IMR-90 (cell line): ENCODE data around the gene HCRTR1. TPM values are rescaled to one million over a fixed set of nuclear protein-coding genes. Genes with fewer than 3 reads are reported as not detected.

ENCODE experiments used
- ATAC-seq: fragments of 200-7000 bp; cut with Tn5 transposase; 2 replicates; pipeline ENCODE4 v1.9.1; 2020; ENCODE audit warnings: low read depth, mild to moderate bottlenecking, moderate library complexity
- BruUV-seq: library from RNA; stranded (reverse); fragments of 400-500 nt; replicated peaks from 2 replicates; lab custom pipeline; 2021; lab: Mats Ljungman, UMichigan
- CTCF ChIA-PET: fragments of 300-600 bp; formaldehyde crosslinking; extraction: SDS; loops from one replicate; lab custom pipeline; 2021; ENCODE audit warnings: antibody characterized with exemption; lab: Yijun Ruan, JAX
- POLR2A ChIA-PET: fragments of 300-600 bp; sonication (Branson Sonifier 250); formaldehyde crosslinking; loops from one replicate; lab custom pipeline; 2022; ENCODE audit warnings: antibody characterized with exemption; ENCODE audit not compliant: unreplicated experiment; lab: Charles Lee
- DNase-seq: peaks from one replicate; pipeline ENCODE4 v3.0.0; 2013
- H2AFZ ChIP-seq: replicated peaks from 2 replicates; pipeline ENCODE3; 2013; ENCODE audit warnings: low read length, mild to moderate bottlenecking; ENCODE audit not compliant: poor library complexity
- H2AK5ac ChIP-seq: 2 replicates; pipeline ENCODE4 v1.6.1; 2013; ENCODE audit warnings: low read depth, low read length, inconsistent platforms
- H2AK9ac ChIP-seq: replicated peaks from 2 replicates; pipeline ENCODE3; 2013; ENCODE audit warnings: mild to moderate bottlenecking, low read depth, low read length, moderate library complexity; ENCODE audit not compliant: poor library complexity
- H2BK120ac ChIP-seq: 2 replicates; pipeline ENCODE4 v1.6.1; 2013; ENCODE audit warnings: low read depth, low read length, inconsistent platforms
- H2BK15ac ChIP-seq: 3 replicates; pipeline ENCODE4 v1.6.1; 2013; ENCODE audit warnings: low read depth, low read length, inconsistent platforms
- H2BK20ac ChIP-seq: 2 replicates; pipeline ENCODE4 v1.6.1; 2013; ENCODE audit warnings: low read depth, mild to moderate bottlenecking, inconsistent platforms, low read length, moderate library complexity
- H2BK5ac ChIP-seq: 2 replicates; pipeline ENCODE4 v1.6.1; 2013; ENCODE audit warnings: mild to moderate bottlenecking, low read depth, low read length, inconsistent platforms; ENCODE audit not compliant: poor library complexity, severe bottlenecking
- H3K14ac ChIP-seq: replicated peaks from 2 replicates; pipeline ENCODE4 v1.6.1; 2013; ENCODE audit warnings: low read depth, low read length, inconsistent platforms
- H3K18ac ChIP-seq: 2 replicates; pipeline ENCODE4 v1.6.1; 2013; ENCODE audit warnings: low read depth, low read length, control low read depth
- H3K23ac ChIP-seq: 2 replicates; pipeline ENCODE4 v1.6.1; 2013; ENCODE audit warnings: low read depth, low read length, inconsistent platforms
- H3K27ac ChIP-seq: 2 replicates; pipeline ENCODE4 v1.5.1; 2013; ENCODE audit warnings: mild to moderate bottlenecking, control low read depth, low read length; ENCODE audit not compliant: insufficient read depth
- H3K27me3 ChIP-seq: 2 replicates; pipeline ENCODE4 v1.6.1; 2013; ENCODE audit warnings: low read length; ENCODE audit not compliant: control insufficient read depth, insufficient read depth
- H3K36me3 ChIP-seq: 2 replicates; pipeline ENCODE4 v1.6.1; 2013; ENCODE audit warnings: low read length, mixed read lengths; ENCODE audit not compliant: control insufficient read depth, insufficient read depth
- H3K4ac ChIP-seq: 2 replicates; pipeline ENCODE4 v1.6.1; 2013; ENCODE audit warnings: low read depth, low read length, inconsistent platforms
- H3K4me1 ChIP-seq: 2 replicates; pipeline ENCODE4 v1.6.1; 2013; ENCODE audit warnings: low read length, mixed read lengths; ENCODE audit not compliant: control insufficient read depth, insufficient read depth
- H3K4me2 ChIP-seq: 2 replicates; pipeline ENCODE4 v1.6.1; 2013; ENCODE audit warnings: low read depth, mild to moderate bottlenecking, control low read depth, low read length, moderate library complexity
- H3K4me3 ChIP-seq: 2 replicates; pipeline ENCODE4 v1.5.1; 2013; ENCODE audit warnings: low read depth, mild to moderate bottlenecking, control low read depth, low read length, moderate library complexity; ENCODE audit not compliant: insufficient read depth
- H3K56ac ChIP-seq: 2 replicates; pipeline ENCODE4 v1.6.1; 2013; ENCODE audit warnings: low read length, inconsistent platforms; ENCODE audit not compliant: insufficient read depth; ENCODE audit errors: extremely low read depth
- H3K79me1 ChIP-seq, 2 experiments: 2 replicates each; pipeline ENCODE4 v1.6.1; 2013; ENCODE audit warnings: low read length in 2 of 2, inconsistent platforms in 1 of 2, low read depth in 1 of 2
- H3K9ac ChIP-seq: 2 replicates; pipeline ENCODE4 v1.6.1; 2013; ENCODE audit warnings: low read depth, low read length, control low read depth
- H3K9me1 ChIP-seq: 2 replicates; pipeline ENCODE4 v1.6.1; 2013; ENCODE audit warnings: low read length, inconsistent platforms; ENCODE audit not compliant: insufficient read depth
- H3K9me3 ChIP-seq: 2 replicates; pipeline ENCODE4 v1.6.1; 2013; ENCODE audit warnings: low read length; ENCODE audit not compliant: control insufficient read depth, insufficient read depth
- H4K20me1 ChIP-seq: 2 replicates; pipeline ENCODE4 v1.6.1; 2013; ENCODE audit warnings: low read length, inconsistent platforms; ENCODE audit not compliant: insufficient read depth
- H4K5ac ChIP-seq: 2 replicates; pipeline ENCODE4 v1.6.1; 2013; ENCODE audit warnings: mild to moderate bottlenecking, low read depth, low read length, control low read depth
- H4K8ac ChIP-seq, 2 experiments: 2 replicates each; pipeline ENCODE4 v1.6.1; 2013; ENCODE audit warnings: low read depth in 2 of 2, low read length in 2 of 2, control low read depth in 1 of 2, inconsistent platforms in 1 of 2
- H4K91ac ChIP-seq: 2 replicates; pipeline ENCODE4 v1.6.1; 2013; ENCODE audit warnings: low read depth, low read length, inconsistent platforms; ENCODE audit not compliant: insufficient read depth
- BHLHE40 ChIP-seq: fragments of 150-350 bp; IDR thresholded peaks from 2 replicates; pipeline ENCODE4 v1.6.1; 2016; ENCODE audit warnings: mild to moderate bottlenecking, low read depth, low read length
- MXI1 ChIP-seq: IDR thresholded peaks from 2 replicates; pipeline ENCODE4 v1.6.1; 2012; ENCODE audit warnings: low read depth, mild to moderate bottlenecking, low read length, moderate library complexity, borderline replicate concordance
- NFE2L2 ChIP-seq: fragments of 150-350 bp; IDR thresholded peaks from 2 replicates; pipeline ENCODE4 v1.6.1; 2016; ENCODE audit warnings: low read depth, mild to moderate bottlenecking, low read length
- POLR2A ChIP-seq: IDR thresholded peaks from 2 replicates; pipeline ENCODE4 v1.6.1; 2012; ENCODE audit warnings: mild to moderate bottlenecking, low read depth, low read length
- RFX5 ChIP-seq: IDR thresholded peaks from 2 replicates; pipeline ENCODE4 v1.8.0; 2012; ENCODE audit warnings: low read depth, mild to moderate bottlenecking, low read length, moderate library complexity
- WGBS, 2 experiments: methylation state at CpG; one replicate each; pipeline versions ENCODE4 v1.1.5 to v1.1.7; 2013; ENCODE audit warnings: missing lambda C conversion rate in 2 of 2; ENCODE audit not compliant: insufficient read length in 1 of 2; ENCODE audit errors: extremely low coverage in 2 of 2; 5-methylcytosine and 5-hydroxymethylcytosine counted together
- dilution Hi-C: fragments of 300-500 bp; cut with HindIII; formaldehyde crosslinking; loops from one replicate; pipeline ENCODE4 v1.14.3; 2018; ENCODE audit warnings: low sequenced_read_pairs; ENCODE audit not compliant: unreplicated experiment
- in situ Hi-C: fragments of 300-500 bp; cut with MboI; formaldehyde crosslinking; loops from 3 replicates; pipeline ENCODE4 v1.14.3; 2019; ENCODE audit warnings: low sequenced_read_pairs, inconsistent platforms, mixed read lengths
- intact Hi-C: fragments of 100-400 bp; cut with micrococcal nuclease; formaldehyde crosslinking; loops from 2 replicates; pipeline ENCODE4 v1.10.0; 2022
- polyA plus RNA-seq, 3 experiments: library from polyadenylated mRNA; depleted of rRNA; stranded (reverse); fragments of >200 nt; gene quantifications; 2 replicates each; pipeline ENCODE4 v1.2.3, GENCODE V29; 2012; ENCODE audit warnings: low replicate concordance in 1 of 3
- total RNA-seq: library from RNA; depleted of rRNA; stranded (reverse); fragments of >200 nt; gene quantifications from 2 replicates; pipeline ENCODE4 v1.2.3, GENCODE V29; 2012
- TF ChIP-seq, protein P1 (sequence below): conservative IDR thresholded peaks from 2 replicates; pipeline ENCODE4 v1.5.1; 2012; ENCODE audit warnings: mild to moderate bottlenecking, low read depth, low read length, improper control_type of control experiment
- TF ChIP-seq, protein P2 (sequence below): fragments of 150-350 bp; IDR thresholded peaks from 2 replicates; pipeline ENCODE4 v1.6.1; 2017; ENCODE audit warnings: mild to moderate bottlenecking, antibody characterized with exemption, low read length, low read depth

The HCRTR1 gene
- total and polyA plus RNA-seq, 2 of the 4 experiments (the other 2 are of a cell fraction): not detected

DNA sequence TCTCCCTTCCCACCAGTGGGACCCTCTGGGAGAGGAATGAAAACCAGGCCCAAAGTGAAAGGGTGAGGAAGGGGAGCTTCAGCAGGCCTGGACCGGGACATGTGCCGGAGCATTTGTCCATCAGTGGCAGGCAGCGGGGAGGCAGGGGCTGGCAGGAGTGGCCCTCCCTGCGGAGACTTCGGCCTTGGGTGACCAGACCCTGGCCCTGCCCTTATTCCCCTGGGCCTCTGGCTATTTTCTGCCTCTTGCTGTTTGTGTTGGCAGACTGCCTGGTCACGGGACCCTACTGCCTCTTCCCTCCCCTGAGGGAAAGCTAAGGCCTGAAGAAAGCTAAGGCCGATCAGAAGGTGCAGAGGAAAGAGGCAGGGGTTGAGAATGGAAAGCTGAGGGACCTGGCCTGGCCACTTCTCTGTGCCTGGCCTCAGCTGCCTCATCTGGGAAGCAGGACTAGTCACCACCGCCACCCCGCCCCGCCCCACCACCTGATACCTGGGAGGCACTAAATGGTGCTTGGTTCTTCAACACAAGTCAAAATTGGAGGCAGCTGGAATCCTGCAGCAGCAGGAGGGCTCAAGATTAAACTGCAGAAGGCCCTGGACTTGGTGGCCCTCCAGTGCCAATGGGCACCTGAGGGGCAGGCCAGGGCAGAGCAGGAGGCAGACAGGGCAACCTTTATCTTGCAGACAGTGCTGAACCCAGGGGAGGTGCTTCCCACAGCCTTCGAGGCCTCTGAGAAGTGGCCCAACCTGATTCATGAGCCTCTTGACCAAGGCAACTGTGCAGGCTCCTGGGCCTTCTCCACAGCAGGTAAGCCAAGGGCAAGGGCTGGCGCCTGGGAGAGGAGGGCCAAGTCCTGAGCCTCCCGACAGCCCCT is 33.3 kb upstream of the HCRTR1 start:
- TF ChIP-seq, protein P1, sequence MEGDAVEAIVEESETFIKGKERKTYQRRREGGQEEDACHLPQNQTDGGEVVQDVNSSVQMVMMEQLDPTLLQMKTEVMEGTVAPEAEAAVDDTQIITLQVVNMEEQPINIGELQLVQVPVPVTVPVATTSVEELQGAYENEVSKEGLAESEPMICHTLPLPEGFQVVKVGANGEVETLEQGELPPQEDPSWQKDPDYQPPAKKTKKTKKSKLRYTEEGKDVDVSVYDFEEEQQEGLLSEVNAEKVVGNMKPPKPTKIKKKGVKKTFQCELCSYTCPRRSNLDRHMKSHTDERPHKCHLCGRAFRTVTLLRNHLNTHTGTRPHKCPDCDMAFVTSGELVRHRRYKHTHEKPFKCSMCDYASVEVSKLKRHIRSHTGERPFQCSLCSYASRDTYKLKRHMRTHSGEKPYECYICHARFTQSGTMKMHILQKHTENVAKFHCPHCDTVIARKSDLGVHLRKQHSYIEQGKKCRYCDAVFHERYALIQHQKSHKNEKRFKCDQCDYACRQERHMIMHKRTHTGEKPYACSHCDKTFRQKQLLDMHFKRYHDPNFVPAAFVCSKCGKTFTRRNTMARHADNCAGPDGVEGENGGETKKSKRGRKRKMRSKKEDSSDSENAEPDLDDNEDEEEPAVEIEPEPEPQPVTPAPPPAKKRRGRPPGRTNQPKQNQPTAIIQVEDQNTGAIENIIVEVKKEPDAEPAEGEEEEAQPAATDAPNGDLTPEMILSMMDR: no peak
- peak; percentile 87 for TF ChIP-seq BHLHE40
- TF ChIP-seq, protein P2, sequence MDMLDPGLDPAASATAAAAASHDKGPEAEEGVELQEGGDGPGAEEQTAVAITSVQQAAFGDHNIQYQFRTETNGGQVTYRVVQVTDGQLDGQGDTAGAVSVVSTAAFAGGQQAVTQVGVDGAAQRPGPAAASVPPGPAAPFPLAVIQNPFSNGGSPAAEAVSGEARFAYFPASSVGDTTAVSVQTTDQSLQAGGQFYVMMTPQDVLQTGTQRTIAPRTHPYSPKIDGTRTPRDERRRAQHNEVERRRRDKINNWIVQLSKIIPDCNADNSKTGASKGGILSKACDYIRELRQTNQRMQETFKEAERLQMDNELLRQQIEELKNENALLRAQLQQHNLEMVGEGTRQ: peak; percentile 75
- no peak for TF ChIP-seq MXI1
- no peak for TF ChIP-seq RFX5
- TF ChIP-seq POLR2A: no peak
- no peak for TF ChIP-seq NFE2L2
- H3K14ac ChIP-seq: no peak overlapping the region
- H3K79me1 ChIP-seq: no peaks in the 10 kb centered on the region
- H3K4me3 ChIP-seq: no peak overlapping the region
- DNase-seq: peak; percentile 53
- no peaks in the 10 kb centered on the region for H3K36me3 ChIP-seq
- H3K27me3 ChIP-seq: peaks cover 7% of the 10 kb centered on the region
- in situ Hi-C loops: no loop called here
- H3K27ac ChIP-seq: no peak overlapping the region
- H3K9me3 ChIP-seq: no peaks in the 10 kb centered on the region
- H2BK20ac ChIP-seq: no peak overlapping the region
- peak overlapping the region; percentile 0 for H2AK9ac ChIP-seq
- dilution Hi-C loops: no loop called here
- H3K9me1 ChIP-seq: peaks cover 6% of the 10 kb centered on the region; the same call in 1 of the 2 replicates
- no peak overlapping the region for H3K56ac ChIP-seq
- ATAC-seq: 0 out of 2 replicates have a peak, but pooled peaks have one; percentile 6
- no peak overlapping the region for H3K23ac ChIP-seq
- no peak overlapping the region for H3K18ac ChIP-seq
- BruUV-seq: no TSS peak
- intact Hi-C loops: no loop called here
- H3K4me1 ChIP-seq: peaks cover 19% of the 10 kb centered on the region; the same call in 1 of the 2 replicates
- H2AFZ ChIP-seq: peak overlapping the region; percentile 24
- H2BK120ac ChIP-seq: no peak overlapping the region
- no peak overlapping the region for H3K9ac ChIP-seq
- ChIA-PET CTCF (no interaction called here), POLR2A (no interaction called here)
- H3K4ac ChIP-seq: no peak overlapping the region
- no peak overlapping the region for H2BK15ac ChIP-seq
- H3K4me2 ChIP-seq: no peak overlapping the region
- no peak overlapping the region for H4K5ac ChIP-seq
- no peak overlapping the region for H4K8ac ChIP-seq
- H2AK5ac ChIP-seq: no peak overlapping the region
- no peak overlapping the region for H2BK5ac ChIP-seq
- WGBS, 2 experiments: 50% methylated on average over 1 of the region's 13 CpGs; no CpG with 5 or more reads in 1 of the 2 experiments
- no peak overlapping the region for H4K91ac ChIP-seq
- H4K20me1 ChIP-seq: no peaks in the 10 kb centered on the region; the same call in 1 of the 2 replicates
